GM10847 (cell line): ENCODE data around the gene SELENOM.

Experiments used
- POLR2A ChIP-seq: IDR thresholded peaks from 2 replicates; pipeline ENCODE4 v1.6.1; 2011; ENCODE audit not compliant: insufficient read length; ENCODE audit errors: extremely low read depth

SELENOM gene

DNA sequence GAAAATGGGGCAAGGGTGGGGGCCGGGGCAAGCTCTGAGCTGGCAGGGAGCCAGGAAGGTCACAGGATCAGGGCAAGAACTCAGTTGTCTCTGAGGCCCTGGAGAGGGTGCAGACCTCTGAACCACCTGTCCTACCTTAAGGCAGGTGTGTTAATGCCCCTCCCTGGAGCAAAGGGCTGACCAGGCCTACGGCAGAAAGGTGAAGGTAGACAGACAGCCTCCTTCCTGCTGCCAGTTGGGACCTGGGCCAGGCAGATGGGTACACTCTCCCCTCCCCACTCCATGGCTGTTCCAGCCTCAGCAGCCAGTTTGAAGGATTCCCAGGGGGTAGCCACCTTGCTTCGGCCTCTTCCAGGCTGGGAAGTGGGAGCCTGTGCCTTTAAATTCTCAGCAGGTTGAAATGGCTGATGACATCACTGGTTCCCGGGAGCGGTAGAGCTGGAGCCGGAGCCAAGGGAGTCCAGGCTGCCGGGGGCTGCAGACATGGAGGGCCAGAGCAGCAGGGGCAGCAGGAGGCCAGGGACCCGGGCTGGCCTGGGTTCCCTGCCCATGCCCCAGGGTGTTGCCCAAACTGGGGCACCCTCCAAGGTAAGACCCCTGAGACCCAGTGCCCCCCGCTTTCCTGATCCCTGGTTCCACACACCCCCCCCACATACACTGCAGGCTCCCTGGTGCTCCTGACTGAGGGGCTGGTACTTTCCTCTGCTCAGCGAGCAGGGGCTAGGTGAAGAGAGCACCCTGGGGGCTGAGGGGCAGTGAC, 15.3 kb upstream of the SELENOM start, which contains the start of gene INPP5J:
Gene INPP5J, plus strand, starts transcription at position 435 of the 760 bp plus-strand sequence. Its CDS starts 49 bp downstream, at position 484.
- TF ChIP-seq POLR2A, result no peak

DNA sequence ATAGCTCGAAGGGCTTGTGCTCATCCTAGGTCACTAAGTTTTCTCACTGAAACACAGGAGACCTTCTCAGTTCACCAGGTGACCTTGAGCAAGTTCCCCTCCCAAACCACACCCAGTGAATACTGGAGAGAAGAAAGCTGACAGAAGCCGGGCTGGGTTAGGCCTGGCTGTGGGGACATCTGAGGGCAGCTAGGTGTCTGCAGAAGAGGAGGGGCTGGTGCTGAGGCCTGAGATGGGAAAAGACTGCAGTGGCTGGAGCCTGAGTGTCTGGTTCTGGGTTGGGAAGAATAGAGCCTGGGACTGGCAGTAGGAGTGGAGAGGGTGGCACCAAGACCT, 14.8 kb upstream of the SELENOM start:
- TF ChIP-seq POLR2A, result no peak

DNA sequence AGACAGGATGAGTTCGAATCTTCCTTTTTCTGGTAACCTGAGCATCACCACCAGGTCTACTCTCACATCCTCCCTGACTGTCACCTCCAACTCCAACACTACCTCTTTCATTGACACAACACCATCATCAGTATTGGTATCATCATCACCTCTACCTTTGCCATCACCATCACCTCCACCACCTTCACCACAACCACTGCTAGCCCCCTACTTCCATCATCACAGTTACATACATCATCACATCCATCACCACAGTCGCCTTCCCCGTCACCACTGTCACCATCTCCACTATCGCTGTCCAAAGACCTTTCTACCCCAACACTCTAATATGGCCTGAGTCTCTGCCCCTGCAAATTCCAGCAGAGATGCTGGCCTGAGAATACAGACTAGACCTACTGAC, 14.0 kb upstream of the SELENOM start:
- no peak for TF ChIP-seq POLR2A

DNA sequence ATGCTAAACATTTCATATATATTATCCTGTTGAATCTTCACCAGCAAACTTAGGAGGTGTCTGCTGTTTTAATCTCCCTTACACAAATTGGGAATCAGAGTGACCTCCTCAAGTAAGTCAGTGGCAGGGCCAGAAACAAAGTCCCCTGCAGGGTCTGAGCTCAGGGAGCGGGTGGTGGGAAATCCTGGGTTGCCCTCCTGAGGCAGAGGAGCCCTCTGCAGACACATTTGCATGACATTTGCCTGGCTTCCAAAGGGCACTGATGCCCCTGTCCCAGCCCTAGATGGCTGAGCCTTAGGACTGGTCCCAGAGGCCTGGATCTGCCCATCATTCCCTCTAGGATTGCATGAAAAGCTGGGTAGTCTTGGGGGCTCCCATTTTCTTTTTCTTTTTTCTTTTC, 13.3 kb upstream of the SELENOM start:
- TF ChIP-seq POLR2A, result no peak

DNA sequence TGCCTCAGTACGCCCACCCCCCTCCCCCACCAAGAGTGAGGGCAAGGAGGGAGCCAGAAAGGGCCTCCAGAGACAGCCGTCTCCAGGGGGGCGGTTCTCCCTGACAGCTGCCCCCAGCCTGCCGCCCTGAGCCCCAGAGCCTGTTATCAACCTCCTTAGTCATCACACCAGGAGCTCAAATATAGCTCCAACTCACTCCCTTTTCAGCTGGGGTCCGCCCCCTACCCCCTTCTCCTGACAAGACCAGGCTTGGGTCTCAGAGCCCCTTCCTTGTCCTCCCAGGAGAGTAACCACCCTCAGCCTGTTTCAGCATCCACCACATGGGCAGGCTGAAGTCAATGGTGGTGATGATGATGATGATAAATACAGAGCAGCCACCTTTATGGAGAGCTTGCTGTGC, 12.9 kb upstream of the SELENOM start:
- no peak for TF ChIP-seq POLR2A

DNA sequence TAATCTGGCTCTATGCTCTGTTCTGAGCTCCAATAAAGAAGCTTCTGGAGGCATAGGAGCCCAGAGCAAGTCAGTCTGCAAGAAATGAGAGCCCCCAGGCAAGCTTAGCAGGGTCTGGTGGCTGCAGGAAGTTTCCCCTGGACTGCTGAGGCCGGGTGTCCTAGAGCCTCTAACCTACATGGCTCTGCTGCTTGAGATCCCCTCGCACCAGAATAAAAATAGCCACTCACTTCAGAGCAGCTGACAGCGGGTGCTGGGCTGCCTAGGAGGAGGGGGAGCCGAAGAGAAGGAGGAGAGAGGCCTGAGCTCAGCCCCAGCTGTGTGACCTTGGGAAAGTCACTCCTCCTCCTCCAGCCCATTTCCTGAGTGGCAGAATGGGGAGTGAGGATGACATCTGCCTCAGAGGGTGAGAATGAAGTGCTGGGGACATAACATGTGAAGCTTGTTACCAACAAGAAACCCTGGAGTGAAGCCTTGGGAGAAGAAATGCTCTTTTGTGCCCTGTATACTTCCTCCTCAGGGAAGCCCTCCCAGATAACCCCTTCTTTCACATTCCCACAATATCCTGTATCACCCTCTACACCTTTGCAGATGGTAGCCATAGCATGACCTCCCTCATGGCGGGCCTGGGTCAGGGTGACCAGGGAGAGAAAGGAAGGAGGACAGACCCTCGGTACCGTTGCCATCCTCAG, 11.8 kb upstream of the SELENOM start:
- TF ChIP-seq POLR2A, result no peak

DNA sequence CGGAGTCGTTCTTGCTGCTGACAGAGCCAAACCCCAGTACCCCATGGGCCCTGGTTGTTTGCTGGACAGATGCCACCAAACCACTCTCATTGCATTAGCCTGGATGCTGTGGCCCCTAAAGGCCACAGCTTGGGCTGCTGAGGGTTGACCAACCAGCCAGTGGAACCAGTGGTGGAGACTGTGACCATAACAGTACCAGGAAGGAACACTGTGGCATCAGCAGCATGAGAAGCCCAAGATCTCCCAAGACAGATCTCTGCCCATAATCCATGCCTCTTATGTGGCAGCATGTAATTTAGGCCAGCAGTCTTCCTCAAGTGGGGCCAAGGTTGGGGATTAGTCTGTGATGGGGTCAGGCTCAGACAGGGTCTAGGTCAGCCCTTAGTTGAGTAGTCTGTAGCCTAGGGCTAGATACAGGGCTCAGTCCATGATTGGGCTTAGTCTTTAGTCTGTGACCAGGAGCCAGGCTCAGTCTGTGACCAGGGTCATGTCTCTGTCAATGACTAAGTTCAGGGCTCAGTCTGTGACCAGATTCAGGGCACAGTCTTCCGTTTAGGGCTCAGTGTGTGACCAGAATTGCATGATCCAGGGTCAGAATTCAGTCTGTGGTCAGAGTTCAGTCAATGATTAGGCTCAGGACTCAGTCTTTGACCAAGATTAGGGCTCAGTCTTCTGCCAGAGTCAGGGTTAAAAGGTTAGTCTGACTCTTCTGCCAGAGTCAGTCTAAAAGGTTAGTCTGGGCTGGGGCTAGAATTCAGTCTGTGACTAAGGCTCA, 10.9 kb upstream of the SELENOM start:
- TF ChIP-seq POLR2A, result no peak

DNA sequence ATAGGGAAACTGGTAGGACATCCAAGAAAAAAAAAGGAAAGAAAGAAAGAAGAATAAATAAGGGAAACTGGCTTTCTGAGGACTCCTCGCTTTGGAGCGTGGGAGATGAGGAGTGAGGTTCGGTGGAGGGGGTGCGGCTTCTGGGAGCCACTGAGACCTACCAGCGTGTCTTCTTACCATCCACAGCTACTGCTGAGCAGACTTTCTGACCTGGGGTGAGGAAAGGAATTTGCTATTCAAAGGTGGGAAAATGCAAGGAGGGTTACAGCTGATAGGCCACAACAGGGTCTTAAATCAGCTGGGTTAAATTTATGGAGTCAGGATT, 488 bp upstream of the SELENOM start:
- TF ChIP-seq POLR2A, result no peak

DNA sequence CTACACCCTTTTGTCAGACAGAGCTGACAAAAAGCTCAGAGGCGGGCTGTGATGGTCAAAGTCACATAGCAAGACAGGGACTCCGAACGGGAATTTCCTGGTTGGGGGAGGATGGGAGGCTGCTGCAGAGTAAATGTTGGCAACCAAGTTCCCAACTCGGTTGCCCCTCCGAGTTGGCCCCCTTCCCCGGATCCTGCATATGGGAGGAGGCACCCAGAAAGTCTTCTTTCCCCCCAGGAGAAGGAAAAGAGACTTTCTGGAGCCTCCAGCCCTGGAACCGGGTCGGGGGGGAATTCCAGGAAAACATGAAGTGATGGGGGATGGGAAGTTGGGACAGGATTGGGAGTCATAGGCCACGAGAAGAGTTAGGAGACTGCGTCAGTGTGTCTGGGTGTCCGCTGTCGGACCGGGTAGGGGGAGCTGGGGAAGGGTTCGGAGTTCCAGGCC, 614 bp downstream of the SELENOM start:
- no peak for TF ChIP-seq POLR2A

DNA sequence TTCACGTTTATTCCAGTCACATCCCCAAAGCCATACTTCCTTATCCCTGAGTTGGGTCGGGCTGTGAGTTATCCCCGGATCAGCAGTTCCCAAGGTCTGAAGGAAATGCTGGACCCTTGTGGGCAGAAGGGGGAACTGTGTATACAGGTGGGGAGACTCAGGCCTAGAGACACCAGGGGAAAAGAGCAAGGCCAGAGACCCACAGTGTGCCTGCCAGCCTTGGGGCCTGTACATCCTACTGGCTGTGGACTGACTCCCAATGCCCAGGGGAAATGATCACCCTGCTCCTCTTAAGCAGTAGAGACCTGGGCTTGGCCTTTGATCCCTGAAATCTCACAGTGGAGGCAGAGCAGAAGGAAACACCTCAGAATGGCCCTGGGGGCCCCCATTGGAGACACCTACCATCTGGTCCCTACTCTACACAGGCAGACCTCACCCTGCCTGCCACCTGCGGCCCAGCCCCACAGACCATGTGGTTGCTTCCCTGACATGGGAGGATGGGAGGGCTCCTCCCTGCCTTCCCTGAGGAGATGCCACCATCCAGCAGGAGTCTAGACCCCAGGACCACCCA, 1.3 kb downstream of the SELENOM start:
- TF ChIP-seq POLR2A, result no peak

DNA sequence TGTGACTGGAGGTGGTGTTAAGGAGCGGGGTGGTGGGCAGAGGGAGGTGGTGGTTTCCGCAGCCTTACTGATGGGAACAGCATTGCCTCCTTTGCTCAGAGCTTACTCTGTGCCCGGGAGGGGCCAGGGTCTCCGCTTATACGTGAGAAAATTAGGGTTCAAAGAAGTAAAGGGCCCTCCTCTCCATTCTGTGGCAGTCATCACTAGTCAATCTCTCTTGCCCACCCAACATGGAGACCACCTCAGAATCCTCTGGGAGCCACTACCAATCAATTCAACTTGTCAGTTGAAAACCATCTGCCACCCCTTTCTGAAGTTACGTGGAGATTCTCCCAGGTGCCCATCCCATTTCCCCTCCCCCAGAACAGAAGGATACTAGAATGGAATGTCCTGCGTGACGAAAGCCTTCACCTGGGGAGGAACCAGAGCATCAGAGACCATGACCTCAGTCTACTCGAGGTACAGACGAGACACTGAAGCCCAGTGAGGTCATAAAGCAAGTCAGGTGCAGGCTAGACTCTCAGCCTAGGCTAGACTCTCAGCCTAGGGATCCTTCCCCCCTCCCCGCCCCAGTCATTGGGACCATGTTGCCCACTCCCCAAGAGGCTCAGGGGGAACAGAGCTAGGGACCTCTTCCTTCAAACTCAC, 2.0 kb downstream of the SELENOM start:
- no peak for TF ChIP-seq POLR2A

DNA sequence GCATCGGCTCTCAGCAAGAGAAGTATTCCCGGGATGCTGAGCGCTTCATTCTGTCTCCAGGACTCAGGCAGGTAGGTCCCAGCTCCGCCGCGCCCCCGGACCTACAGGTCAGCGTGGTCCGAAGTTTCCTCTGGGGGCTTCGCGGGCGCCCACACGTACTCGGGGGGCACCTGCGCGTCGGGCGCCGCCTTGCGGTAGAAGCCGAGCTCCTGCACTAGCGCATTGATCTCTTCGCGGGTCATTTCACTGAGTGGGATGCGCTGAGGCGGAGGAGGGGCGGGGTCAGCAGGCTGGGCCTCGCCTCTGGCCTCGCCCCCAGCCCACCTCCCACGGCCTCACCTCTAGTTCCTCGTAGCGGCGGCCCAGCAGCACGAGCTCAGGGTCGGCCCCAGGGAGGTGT, 2.5 kb downstream of the SELENOM start:
- no peak for TF ChIP-seq POLR2A

DNA sequence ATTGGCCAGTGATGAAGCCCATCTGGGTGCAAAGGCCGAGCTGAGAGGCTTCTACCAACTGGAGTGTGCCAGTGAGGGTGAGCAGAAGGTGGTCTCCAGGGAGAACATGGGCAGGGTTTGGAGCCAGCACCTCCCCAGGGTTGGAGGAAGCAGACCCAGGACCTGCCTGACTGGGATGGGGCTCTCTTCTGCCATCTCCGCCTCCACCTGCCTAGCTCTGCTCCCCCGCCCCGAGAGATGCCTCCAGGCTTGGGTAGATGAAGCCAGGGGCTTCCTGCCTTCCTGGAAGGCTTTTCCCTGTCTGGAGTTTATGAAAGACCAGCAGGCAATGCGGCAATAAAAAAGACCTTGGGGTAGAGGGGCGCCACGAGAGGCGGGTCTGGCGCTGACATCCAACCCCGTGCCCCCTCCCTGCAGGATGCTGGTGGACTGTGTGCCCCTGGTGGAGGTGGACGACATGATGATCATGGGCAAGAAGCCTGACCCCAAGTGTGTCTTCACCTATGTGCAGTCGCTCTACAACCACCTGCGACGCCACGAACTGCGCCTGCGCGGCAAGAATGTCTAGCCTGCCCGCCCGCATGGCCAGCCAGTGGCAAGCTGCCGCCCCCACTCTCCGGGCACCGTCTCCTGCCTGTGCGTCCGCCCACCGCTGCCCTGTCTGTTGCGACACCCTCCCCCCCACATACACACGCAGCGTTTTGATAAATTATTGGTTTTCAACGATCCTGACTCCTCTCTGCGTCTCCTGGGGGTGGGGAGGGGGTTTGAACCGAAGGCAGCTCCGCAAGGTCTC, 3.3 kb downstream of the SELENOM start:
- no peak for TF ChIP-seq POLR2A

DNA sequence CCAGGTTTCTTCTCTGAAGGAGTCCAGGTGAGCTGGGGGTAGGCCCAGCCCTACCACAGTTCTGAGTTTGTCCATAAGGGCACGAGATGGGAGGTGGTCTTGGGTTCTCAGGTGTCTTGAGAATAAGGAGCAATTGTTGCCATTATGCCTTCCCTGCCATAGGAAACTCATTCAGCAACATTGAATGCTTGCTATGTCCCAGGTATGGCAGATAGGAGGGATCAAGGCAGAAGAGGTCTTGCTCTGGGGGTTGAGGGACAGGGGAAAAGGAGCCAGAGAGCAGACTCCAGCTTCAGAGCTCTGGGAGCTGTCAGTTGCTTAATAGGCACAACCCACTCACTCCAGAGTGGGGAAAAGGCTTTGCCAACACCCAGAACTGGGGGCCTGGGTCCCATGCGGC, 4.3 kb downstream of the SELENOM start:
- TF ChIP-seq POLR2A, result no peak
